Trophoblast cell (in vitro differentiated cells and primary cell): ENCODE data around the gene IQCM.

Experiments used
- DNase-seq, 2 donors: peaks; one replicate each; pipeline ENCODE4 v3.0.0-alpha.2; 2016
- H2AFZ ChIP-seq: 2 replicates; pipeline ENCODE4 v1.6.1; 2013; ENCODE audit warnings: low read length, moderate library complexity, mild to moderate bottlenecking; ENCODE audit not compliant: insufficient read depth, poor library complexity
- H2AK5ac ChIP-seq: 2 replicates; pipeline ENCODE4 v1.6.1; 2013; ENCODE audit warnings: mild to moderate bottlenecking, low read length
- H2BK120ac ChIP-seq: 2 replicates; pipeline ENCODE4 v1.6.1; 2013; ENCODE audit warnings: low read length, mild to moderate bottlenecking, moderate library complexity; ENCODE audit not compliant: insufficient read depth, poor library complexity
- H2BK12ac ChIP-seq: 2 replicates; pipeline ENCODE4 v1.6.1; 2013; ENCODE audit warnings: mild to moderate bottlenecking, low read length, moderate library complexity
- H2BK5ac ChIP-seq: 2 replicates; pipeline ENCODE4 v1.6.1; 2013; ENCODE audit warnings: low read length, low read depth, moderate library complexity, mild to moderate bottlenecking; ENCODE audit not compliant: poor library complexity
- H3K14ac ChIP-seq: 2 replicates; pipeline ENCODE4 v1.6.1; 2013; ENCODE audit warnings: mild to moderate bottlenecking, low read length
- H3K18ac ChIP-seq: 2 replicates; pipeline ENCODE4 v1.6.1; 2013; ENCODE audit warnings: mild to moderate bottlenecking, low read length
- H3K23ac ChIP-seq: 2 replicates; pipeline ENCODE4 v1.6.1; 2013; ENCODE audit warnings: low read length
- H3K27ac ChIP-seq: 2 replicates; pipeline ENCODE4 v1.5.1; 2013; ENCODE audit warnings: low read depth, mild to moderate bottlenecking, inconsistent platforms, low read length, moderate library complexity
- H3K27me3 ChIP-seq: 2 replicates; pipeline ENCODE4 v1.6.1; 2013; ENCODE audit warnings: inconsistent platforms, mild to moderate bottlenecking, low read length, moderate library complexity; ENCODE audit not compliant: insufficient read depth
- H3K36me3 ChIP-seq, 2 experiments: 1 replicate in 1 of 2; 2 replicates in 1 of 2; pipeline ENCODE4 v1.6.1; 2013; ENCODE audit warnings: low read length in 2 of 2, mild to moderate bottlenecking in 2 of 2, moderate library complexity in 1 of 2; ENCODE audit not compliant: insufficient read depth in 2 of 2, control insufficient read depth in 1 of 2
- H3K4ac ChIP-seq: 2 replicates; pipeline ENCODE4 v1.6.1; 2013; ENCODE audit warnings: low read depth, mild to moderate bottlenecking, low read length, moderate library complexity
- H3K4me1 ChIP-seq, 2 experiments: 1 replicate in 1 of 2; 2 replicates in 1 of 2; pipeline ENCODE4 v1.6.1; 2013; ENCODE audit warnings: low read length in 2 of 2, mild to moderate bottlenecking in 2 of 2, moderate library complexity in 1 of 2; ENCODE audit not compliant: insufficient read depth in 2 of 2, control insufficient read depth in 1 of 2
- H3K4me2 ChIP-seq: 2 replicates; pipeline ENCODE4 v1.6.1; 2013; ENCODE audit warnings: inconsistent platforms, mild to moderate bottlenecking, low read length, moderate library complexity
- H3K4me3 ChIP-seq: 2 replicates; pipeline ENCODE4 v1.5.1; 2013; ENCODE audit warnings: mild to moderate bottlenecking, low read depth, low read length, inconsistent platforms
- H3K79me1 ChIP-seq: one replicate; pipeline ENCODE4 v1.6.1; 2013; ENCODE audit warnings: low read length
- H3K79me2 ChIP-seq: 2 replicates; pipeline ENCODE4 v1.6.1; 2013; ENCODE audit warnings: low read length, mild to moderate bottlenecking; ENCODE audit not compliant: control insufficient read depth, insufficient read depth, poor library complexity
- H3K9ac ChIP-seq: 2 replicates; pipeline ENCODE4 v1.6.1; 2013; ENCODE audit warnings: mild to moderate bottlenecking, low read length
- H3K9me3 ChIP-seq: 2 replicates; pipeline ENCODE4 v1.6.1; 2013; ENCODE audit warnings: low read depth, mild to moderate bottlenecking, control low read depth, inconsistent platforms, low read length; ENCODE audit not compliant: insufficient read depth
- H4K12ac ChIP-seq: 2 replicates; pipeline ENCODE4 v1.6.1; 2013; ENCODE audit warnings: low read depth, mild to moderate bottlenecking, low read length, moderate library complexity
- H4K8ac ChIP-seq: 2 replicates; pipeline ENCODE4 v1.6.1; 2013; ENCODE audit warnings: low read depth, mild to moderate bottlenecking, low read length, moderate library complexity
- H4K91ac ChIP-seq: one replicate; pipeline ENCODE4 v1.6.1; 2013; ENCODE audit warnings: low read depth, mild to moderate bottlenecking, low read length, moderate library complexity
- WGBS: extraction: QIAGEN DNeasy Blood & Tissue Kit; methylation state at CpG from one replicate; pipeline ENCODE4 v1.1.7; 2013; ENCODE audit warnings: missing lambda C conversion rate; ENCODE audit not compliant: insufficient read length, insufficient coverage; ENCODE audit errors: extremely low coverage; 5-methylcytosine and 5-hydroxymethylcytosine counted together

IQCM gene

DNA sequence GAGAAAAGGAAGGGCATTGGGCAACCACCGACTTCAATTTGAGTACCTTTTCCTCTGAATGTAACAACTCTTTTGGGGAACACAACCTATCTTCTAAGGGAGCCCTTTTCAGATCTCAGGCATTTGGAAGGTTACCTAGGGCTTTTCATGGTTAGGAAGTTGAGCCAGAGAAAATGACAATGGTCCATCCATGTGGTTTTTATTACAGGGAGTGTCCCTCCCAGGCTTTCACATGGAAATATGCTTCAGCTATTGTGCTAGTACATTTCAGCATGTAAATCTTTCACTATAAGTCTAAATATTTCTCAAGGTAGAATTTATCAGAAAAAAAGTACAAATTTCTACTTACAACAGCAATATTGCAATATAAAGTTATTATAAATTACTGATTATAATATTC, 259.8 kb downstream of the IQCM start:
- H3K79me2 ChIP-seq: no peaks in the 10 kb centered on the region
- no peak overlapping the region for H3K27ac ChIP-seq
- H2AK5ac ChIP-seq: no peak overlapping the region
- no CpG with 5 or more reads among the region's 1 CpG for WGBS
- no peak overlapping the region for H3K4ac ChIP-seq
- no peak overlapping the region for H3K23ac ChIP-seq
- H3K18ac ChIP-seq: no peak overlapping the region
- DNase-seq: no peak
- no peaks in the 10 kb centered on the region for H3K36me3 ChIP-seq
- no peaks in the 10 kb centered on the region for H3K9me3 ChIP-seq
- H3K9ac ChIP-seq: no peak overlapping the region
- H2AFZ ChIP-seq: no peak overlapping the region
- no peak overlapping the region for H2BK12ac ChIP-seq
- no peak overlapping the region for H4K8ac ChIP-seq
- no peak overlapping the region for H2BK120ac ChIP-seq
- H4K12ac ChIP-seq: no peak overlapping the region
- no peak overlapping the region for H3K14ac ChIP-seq
- no peak overlapping the region for H2BK5ac ChIP-seq
- no peaks in the 10 kb centered on the region for H3K27me3 ChIP-seq
- H3K4me2 ChIP-seq: no peak overlapping the region
- no peaks in the 10 kb centered on the region for H3K4me1 ChIP-seq
- H3K79me1 ChIP-seq: no peaks in the 10 kb centered on the region
- no peak overlapping the region for H4K91ac ChIP-seq
- H3K4me3 ChIP-seq: no peak overlapping the region

DNA sequence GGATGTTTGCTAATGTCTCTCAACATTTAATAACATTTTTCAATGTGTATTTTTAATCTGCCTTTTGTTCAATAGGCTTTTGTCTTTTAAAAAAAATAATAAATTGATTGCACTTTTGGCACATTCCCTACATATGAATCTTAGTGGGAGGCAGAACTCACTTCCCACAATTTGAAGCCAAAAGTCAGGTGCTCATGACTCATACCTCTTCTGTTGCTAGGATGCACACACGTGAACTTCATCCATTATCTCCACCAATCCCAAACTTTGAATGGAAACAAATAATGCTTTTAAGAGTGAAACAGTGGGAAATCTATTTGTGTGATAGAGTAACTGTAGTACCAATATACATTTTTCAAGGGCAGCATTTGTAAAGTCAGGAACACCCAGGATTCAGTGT, 260.5 kb downstream of the IQCM start:
- Histone ChIP-seq H4K91ac (no peak overlapping the region), H3K4me1 (no peaks in the 10 kb centered on the region), H3K14ac (no peak overlapping the region), H4K8ac (no peak overlapping the region), H3K23ac (no peak overlapping the region), H3K18ac (no peak overlapping the region), H3K9ac (no peak overlapping the region), H3K4ac (no peak overlapping the region), H3K4me2 (no peak overlapping the region), H3K79me2 (no peaks in the 10 kb centered on the region), H2AK5ac (no peak overlapping the region), H2AFZ (no peak overlapping the region), H2BK12ac (no peak overlapping the region), H3K4me3 (no peak overlapping the region), H3K79me1 (no peaks in the 10 kb centered on the region), H2BK5ac (no peak overlapping the region), H3K9me3 (no peaks in the 10 kb centered on the region), H3K36me3 (no peaks in the 10 kb centered on the region), H4K12ac (no peak overlapping the region), H3K27me3 (no peaks in the 10 kb centered on the region), H2BK120ac (no peak overlapping the region), H3K27ac (no peak overlapping the region)
- WGBS: no CpG with 5 or more reads among the region's 1 CpG
- DNase-seq: no peak

DNA sequence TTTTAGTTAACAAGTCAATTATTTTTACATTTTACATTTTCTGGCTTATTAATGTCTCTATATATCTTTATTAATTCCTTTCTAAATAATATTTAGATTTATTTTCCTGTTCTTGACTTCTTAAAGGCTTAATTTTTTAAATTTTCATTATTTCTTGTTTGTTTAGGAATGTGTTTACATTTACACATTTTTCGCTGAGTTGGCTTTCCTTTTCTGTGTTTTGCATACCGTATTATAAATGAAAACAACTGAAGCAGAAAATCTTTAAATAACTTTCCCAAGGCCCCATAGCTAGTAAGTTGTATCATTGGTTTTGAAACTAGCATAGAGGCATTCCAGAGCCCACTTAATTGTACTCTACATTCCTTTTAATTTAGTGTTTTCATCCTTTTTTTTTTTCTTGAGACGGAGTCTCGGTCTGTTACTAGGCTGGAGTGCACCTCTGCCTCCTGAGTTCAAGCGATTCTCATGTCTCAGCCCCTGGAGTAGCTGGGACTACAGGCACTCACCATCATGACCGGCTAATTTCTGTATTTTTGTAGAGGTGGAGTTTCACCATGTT, 261.6 kb downstream of the IQCM start:
- Histone ChIP-seq H2BK5ac (no peak overlapping the region), H3K27me3 (no peaks in the 10 kb centered on the region), H2BK120ac (no peak overlapping the region), H3K4me2 (no peak overlapping the region), H3K4me1 (no peaks in the 10 kb centered on the region), H3K4ac (no peak overlapping the region), H3K79me2 (no peaks in the 10 kb centered on the region), H3K27ac (no peak overlapping the region), H3K18ac (no peak overlapping the region), H3K36me3 (no peaks in the 10 kb centered on the region), H2AK5ac (no peak overlapping the region), H2BK12ac (no peak overlapping the region), H4K12ac (no peak overlapping the region), H3K14ac (no peak overlapping the region), H3K4me3 (no peak overlapping the region), H3K23ac (no peak overlapping the region), H4K8ac (no peak overlapping the region), H3K9me3 (no peaks in the 10 kb centered on the region), H3K79me1 (no peaks in the 10 kb centered on the region), H3K9ac (no peak overlapping the region), H4K91ac (no peak overlapping the region), H2AFZ (no peak overlapping the region)
- WGBS: no CpG with 5 or more reads among the region's 6 CpGs
- DNase-seq: no peak

DNA sequence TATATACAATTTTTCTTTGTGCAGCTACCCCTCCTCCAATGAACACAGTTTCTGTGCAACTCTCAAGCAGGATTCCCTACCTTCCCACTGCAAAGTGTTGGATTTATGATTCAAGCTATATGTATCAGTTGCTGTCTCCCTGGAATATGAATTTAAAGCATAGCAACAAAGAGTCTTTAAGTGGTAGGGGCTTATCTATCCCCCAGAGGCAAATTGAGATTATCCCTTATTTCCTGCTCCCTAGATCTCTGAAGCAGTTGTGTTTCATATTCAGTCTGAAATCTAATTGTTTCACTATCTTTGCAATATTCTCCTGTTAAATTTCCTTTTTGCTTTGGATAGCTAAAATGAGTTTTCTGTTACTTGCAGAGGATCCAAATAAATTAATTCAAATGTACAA, 263.0 kb downstream of the IQCM start:
- Histone ChIP-seq H3K4me2 (no peak overlapping the region), H3K23ac (no peak overlapping the region), H2AFZ (no peak overlapping the region), H4K8ac (no peak overlapping the region), H2BK120ac (no peak overlapping the region), H2BK12ac (no peak overlapping the region), H3K9ac (no peak overlapping the region), H3K79me2 (no peaks in the 10 kb centered on the region), H3K4me1 (no peaks in the 10 kb centered on the region), H3K4me3 (no peak overlapping the region), H3K79me1 (no peaks in the 10 kb centered on the region), H3K27ac (no peak overlapping the region), H3K36me3 (no peaks in the 10 kb centered on the region), H4K12ac (no peak overlapping the region), H2BK5ac (no peak overlapping the region), H3K9me3 (no peaks in the 10 kb centered on the region), H3K18ac (no peak overlapping the region), H2AK5ac (no peak overlapping the region), H3K14ac (no peak overlapping the region), H4K91ac (no peak overlapping the region), H3K27me3 (no peaks in the 10 kb centered on the region), H3K4ac (no peak overlapping the region)
- DNase-seq: no peak
